ENCODE results near the gene RAB17. TPM values are rescaled to one million over a fixed set of nuclear protein-coding genes. Genes with fewer than 3 reads are reported as not detected.

RAB17 gene
- total and polyA plus RNA-seq, 4 donors: 19.3 to 73.3 (median 46.4) TPM

GRCh38 chr2:237527766-237528165 lies 62.8 kb downstream of the RAB17 start:
- H3K9me3 ChIP-seq (ENCODE audit: control insufficient read depth in 4 of 4, insufficient read depth in 3 of 4, low read length in 3 of 4): no peaks in the 10 kb centered on the region
- no peak for ATAC-seq (ENCODE audit: insufficient read depth, low FRiP score)
- no peaks in the 10 kb centered on the region for H3K4me1 ChIP-seq (ENCODE audit: control insufficient read depth in 5 of 5, insufficient read depth in 5 of 5, low read length in 5 of 5)

GRCh38 chr2:237527233-237527632 lies 63.3 kb downstream of the RAB17 start:
- H3K36me3 ChIP-seq (ENCODE audit: control insufficient read depth in 4 of 4, insufficient read depth in 4 of 4, low read length in 4 of 4): peaks cover 0 to 19% (median 0%) of the 10 kb centered on the region in 4 donors
- no peak overlapping the region for H3K9ac ChIP-seq (ENCODE audit: insufficient read depth in 1 of 2, low read length in 2 of 2)
- 91 to 95% methylated on average over 11 of the region's 11 CpGs for WGBS, 2 donors
- no peak overlapping the region for H3K4me3 ChIP-seq
- no peaks in the 10 kb centered on the region for H3K27me3 ChIP-seq (ENCODE audit: control insufficient read depth in 3 of 3, insufficient read depth in 3 of 3, low read length in 2 of 3)
- H3K4me1 ChIP-seq (ENCODE audit: control insufficient read depth in 5 of 5, insufficient read depth in 5 of 5, low read length in 5 of 5): no peaks in the 10 kb centered on the region
- DNase-seq (no peak), ATAC-seq (ENCODE audit: insufficient read depth, low FRiP score) (no peak)
- H3K27ac ChIP-seq (ENCODE audit: low read depth in 1 of 2, low read length in 1 of 2): no peak overlapping the region
- H3K9me3 ChIP-seq (ENCODE audit: control insufficient read depth in 4 of 4, insufficient read depth in 3 of 4, low read length in 3 of 4): no peaks in the 10 kb centered on the region
- TF ChIP-seq, protein P1, sequence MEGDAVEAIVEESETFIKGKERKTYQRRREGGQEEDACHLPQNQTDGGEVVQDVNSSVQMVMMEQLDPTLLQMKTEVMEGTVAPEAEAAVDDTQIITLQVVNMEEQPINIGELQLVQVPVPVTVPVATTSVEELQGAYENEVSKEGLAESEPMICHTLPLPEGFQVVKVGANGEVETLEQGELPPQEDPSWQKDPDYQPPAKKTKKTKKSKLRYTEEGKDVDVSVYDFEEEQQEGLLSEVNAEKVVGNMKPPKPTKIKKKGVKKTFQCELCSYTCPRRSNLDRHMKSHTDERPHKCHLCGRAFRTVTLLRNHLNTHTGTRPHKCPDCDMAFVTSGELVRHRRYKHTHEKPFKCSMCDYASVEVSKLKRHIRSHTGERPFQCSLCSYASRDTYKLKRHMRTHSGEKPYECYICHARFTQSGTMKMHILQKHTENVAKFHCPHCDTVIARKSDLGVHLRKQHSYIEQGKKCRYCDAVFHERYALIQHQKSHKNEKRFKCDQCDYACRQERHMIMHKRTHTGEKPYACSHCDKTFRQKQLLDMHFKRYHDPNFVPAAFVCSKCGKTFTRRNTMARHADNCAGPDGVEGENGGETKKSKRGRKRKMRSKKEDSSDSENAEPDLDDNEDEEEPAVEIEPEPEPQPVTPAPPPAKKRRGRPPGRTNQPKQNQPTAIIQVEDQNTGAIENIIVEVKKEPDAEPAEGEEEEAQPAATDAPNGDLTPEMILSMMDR (IDR thresholded peaks at IDR 0.05; ENCODE audit: control extremely low read depth, extremely low read depth): no peak

More at GRCh38 chr2:237527766-237528165, 62.8 kb downstream of the RAB17 start:
- Histone ChIP-seq H3K9ac (ENCODE audit: insufficient read depth in 1 of 2, low read length in 2 of 2) (no peak overlapping the region), H3K27ac (ENCODE audit: low read depth in 1 of 2, low read length in 1 of 2) (no peak overlapping the region), H3K36me3 (ENCODE audit: control insufficient read depth in 4 of 4, insufficient read depth in 4 of 4, low read length in 4 of 4) (peaks cover 0 to 20% (median 0%) of the 10 kb centered on the region in 4 donors), H3K4me3 (no peak overlapping the region), H3K27me3 (ENCODE audit: control insufficient read depth in 3 of 3, insufficient read depth in 3 of 3, low read length in 2 of 3) (no peaks in the 10 kb centered on the region)
- TF ChIP-seq, protein P1 (IDR thresholded peaks at IDR 0.05; ENCODE audit: control extremely low read depth, extremely low read depth): no peak
- no peak for DNase-seq
- WGBS, 2 donors: 95 to 97% methylated on average over 5 of the region's 5 CpGs

GRCh38 chr2:237525559-237526157 lies 64.9 kb downstream of the RAB17 start:
- Histone ChIP-seq H3K36me3 (ENCODE audit: control insufficient read depth in 4 of 4, insufficient read depth in 4 of 4, low read length in 4 of 4) (peaks cover 0 to 11% (median 0%) of the 10 kb centered on the region in 4 donors), H3K27ac (ENCODE audit: low read depth in 1 of 2, low read length in 1 of 2) (no peak overlapping the region), H3K27me3 (ENCODE audit: control insufficient read depth in 3 of 3, insufficient read depth in 3 of 3, low read length in 2 of 3) (no peaks in the 10 kb centered on the region), H3K9me3 (ENCODE audit: control insufficient read depth in 4 of 4, insufficient read depth in 3 of 4, low read length in 3 of 4) (no peaks in the 10 kb centered on the region), H3K9ac (ENCODE audit: insufficient read depth in 1 of 2, low read length in 2 of 2) (no peak overlapping the region), H3K4me1 (ENCODE audit: control insufficient read depth in 5 of 5, insufficient read depth in 5 of 5, low read length in 5 of 5) (no peaks in the 10 kb centered on the region), H3K4me3 (no peak overlapping the region)
- ATAC-seq (ENCODE audit: insufficient read depth, low FRiP score) (no peak), DNase-seq (no peak)
- TF ChIP-seq, protein P1 (IDR thresholded peaks at IDR 0.05; ENCODE audit: control extremely low read depth, extremely low read depth): no peak
- WGBS, 2 donors: 93 to 94% methylated on average over 17 of the region's 17 CpGs

GRCh38 chr2:237524631-237525030 lies 65.9 kb downstream of the RAB17 start:
- ATAC-seq (ENCODE audit: insufficient read depth, low FRiP score): no peak
- TF ChIP-seq, protein P1 (IDR thresholded peaks at IDR 0.05; ENCODE audit: control extremely low read depth, extremely low read depth): no peak
- no peak for DNase-seq
- no peaks in the 10 kb centered on the region for H3K27me3 ChIP-seq (ENCODE audit: control insufficient read depth in 3 of 3, insufficient read depth in 3 of 3, low read length in 2 of 3)
- no peaks in the 10 kb centered on the region for H3K4me1 ChIP-seq (ENCODE audit: control insufficient read depth in 5 of 5, insufficient read depth in 5 of 5, low read length in 5 of 5)
- 78 to 85% methylated on average over 6 of the region's 6 CpGs for WGBS, 2 donors
- no peak overlapping the region for H3K9ac ChIP-seq (ENCODE audit: insufficient read depth in 1 of 2, low read length in 2 of 2)
- H3K9me3 ChIP-seq (ENCODE audit: control insufficient read depth in 4 of 4, insufficient read depth in 3 of 4, low read length in 3 of 4): no peaks in the 10 kb centered on the region
- no peak overlapping the region for H3K4me3 ChIP-seq
- no peak overlapping the region for H3K27ac ChIP-seq (ENCODE audit: low read depth in 1 of 2, low read length in 1 of 2)
- H3K36me3 ChIP-seq (ENCODE audit: control insufficient read depth in 4 of 4, insufficient read depth in 4 of 4, low read length in 4 of 4): peaks cover 0 to 13% (median 0%) of the 10 kb centered on the region in 4 donors

Measured in lung (tissue), 12 donors.